Neutrophil (primary cell): ENCODE data around the gene TMEM132E.
A peak's percentile ranks its signal among the peaks of the same experiment; 100 is the strongest.

ENCODE experiments used
- H3K27ac ChIP-seq: fragments of 200-600 bp; sonication (generic); 2 replicates; pipeline ENCODE4 v1.5.1; 2016; ENCODE audit warnings: mild to moderate bottlenecking, moderate library complexity
- H3K27me3 ChIP-seq: fragments of 200-600 bp; sonication (generic); 2 replicates; pipeline ENCODE4 v1.6.0; 2016; ENCODE audit warnings: mild to moderate bottlenecking
- H3K36me3 ChIP-seq: fragments of 200-600 bp; sonication (generic); 2 replicates; pipeline ENCODE4 v1.5.1; 2017
- H3K4me1 ChIP-seq, 2 experiments: fragments of 200-600 bp in 1 of 2; sonication (generic) in 1 of 2; 1 replicate in 1 of 2; 2 replicates in 1 of 2; pipeline versions ENCODE4 v1.5.1 to v1.6.1; 2013 to 2016; ENCODE audit warnings: low read depth in 1 of 2, low read length in 1 of 2, mild to moderate bottlenecking in 1 of 2, moderate library complexity in 1 of 2; ENCODE audit not compliant: control insufficient read depth in 1 of 2, insufficient read depth in 1 of 2
- H3K4me3 ChIP-seq, 2 experiments: fragments of 200-600 bp in 1 of 2; sonication (generic) in 1 of 2; 1 replicate in 1 of 2; 2 replicates in 1 of 2; pipeline ENCODE4 v1.5.1; 2013 to 2016; ENCODE audit warnings: low read depth in 1 of 2, low read length in 1 of 2, mild to moderate bottlenecking in 1 of 2, moderate library complexity in 1 of 2
- H3K9me3 ChIP-seq: fragments of 200-600 bp; sonication (generic); 2 replicates; pipeline ENCODE4 v1.5.1; 2016
- CTCF ChIP-seq: fragments of 200-600 bp; sonication (generic); IDR thresholded peaks from 2 replicates; pipeline ENCODE4 v1.5.1; 2016; ENCODE audit warnings: antibody characterized with exemption

Gene TMEM132E

DNA sequence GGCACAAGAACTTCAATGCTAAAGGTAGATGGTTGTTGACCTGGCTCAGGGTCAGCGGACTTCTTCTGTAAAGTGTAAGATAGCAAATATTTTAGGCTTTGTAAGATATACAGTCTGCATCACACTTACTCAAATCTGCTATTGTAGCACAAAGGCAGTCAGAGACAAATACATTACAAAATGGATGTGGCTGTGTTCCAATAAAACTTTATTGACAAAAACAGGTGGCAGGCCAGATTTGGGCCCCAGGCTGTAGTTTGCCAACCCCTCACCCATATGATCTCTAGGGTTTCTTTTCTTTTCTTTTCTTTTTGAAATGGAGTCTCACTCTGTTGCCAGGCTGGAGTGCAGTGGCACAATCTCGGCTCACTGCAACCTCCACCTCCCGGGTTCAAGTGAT lies 39.5 kb upstream of the TMEM132E start:
- TF ChIP-seq CTCF, result no peak
- H3K27ac ChIP-seq, result no peak overlapping the region
- peaks cover 72% of the 10 kb centered on the region for H3K27me3 ChIP-seq
- H3K9me3 ChIP-seq, result no peaks in the 10 kb centered on the region
- H3K4me3 ChIP-seq, result no peak overlapping the region
- no peaks in the 10 kb centered on the region for H3K4me1 ChIP-seq
- no peaks in the 10 kb centered on the region for H3K36me3 ChIP-seq

GRCh38 chr17:34542700-34543336 lies 36.6 kb upstream of the TMEM132E start:
- H3K36me3 ChIP-seq, result no peaks in the 10 kb centered on the region
- no peak overlapping the region for H3K27ac ChIP-seq
- no peaks in the 10 kb centered on the region for H3K9me3 ChIP-seq
- no peaks in the 10 kb centered on the region for H3K4me1 ChIP-seq
- peak; percentile 74 for TF ChIP-seq CTCF
- H3K4me3 ChIP-seq, result no peak overlapping the region
- peaks cover 62% of the 10 kb centered on the region for H3K27me3 ChIP-seq

DNA sequence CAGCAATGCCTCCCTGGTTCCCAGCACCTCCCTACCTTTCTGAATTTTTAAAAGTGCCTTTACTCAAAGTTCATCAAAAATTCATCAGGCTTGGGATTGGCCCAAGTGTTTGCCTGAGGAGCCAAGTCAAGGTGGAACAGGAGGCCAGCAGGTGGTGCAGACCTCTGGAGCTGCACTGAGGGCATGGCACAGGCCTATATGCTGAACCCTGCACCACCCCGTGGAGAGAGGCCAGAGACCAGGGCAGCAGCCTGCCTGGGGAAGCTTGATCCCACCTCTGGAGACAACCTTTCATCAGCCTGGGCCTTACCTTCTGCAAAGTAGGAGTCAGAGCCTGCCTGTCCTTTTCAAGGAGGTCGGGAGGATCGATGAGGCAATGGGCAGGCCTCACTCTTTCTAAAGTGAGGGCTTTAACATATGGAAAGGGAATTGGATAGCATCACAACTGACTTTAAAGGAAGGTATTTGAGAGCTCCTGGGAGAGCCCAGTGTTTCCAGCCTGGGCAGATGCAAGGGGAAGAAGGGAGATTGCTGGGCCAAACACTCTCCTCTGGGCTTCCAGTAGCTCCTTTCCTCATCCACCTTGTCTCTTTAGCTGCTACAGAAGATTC lies 31.8 kb upstream of the TMEM132E start:
- H3K4me1 ChIP-seq, result no peaks in the 10 kb centered on the region
- H3K36me3 ChIP-seq, result no peaks in the 10 kb centered on the region
- H3K4me3 ChIP-seq, result no peak overlapping the region
- H3K27ac ChIP-seq, result no peak overlapping the region
- TF ChIP-seq CTCF, result no peak
- peaks cover 80% of the 10 kb centered on the region for H3K27me3 ChIP-seq
- H3K9me3 ChIP-seq, result no peaks in the 10 kb centered on the region

DNA sequence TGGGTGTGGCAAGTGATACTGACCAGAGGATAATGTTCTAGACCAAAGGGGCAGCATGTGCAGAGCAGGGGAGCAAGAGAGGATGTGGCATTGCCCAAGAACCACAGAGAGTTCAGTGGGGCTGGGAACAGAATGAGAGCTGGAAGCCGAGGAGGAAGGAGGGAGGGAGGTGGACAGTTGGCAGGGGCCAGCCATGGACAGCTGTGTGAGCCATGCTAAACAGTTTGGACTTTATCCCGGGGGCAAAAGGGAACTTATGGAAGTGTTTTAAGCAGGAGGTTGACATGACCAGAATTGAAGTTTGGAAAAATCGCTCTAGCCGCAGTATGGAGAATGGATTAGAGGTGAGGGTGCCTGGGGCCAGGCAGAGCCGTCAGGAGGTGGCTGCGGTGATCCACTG lies 29.4 kb upstream of the TMEM132E start:
- no peak for TF ChIP-seq CTCF
- no peaks in the 10 kb centered on the region for H3K4me1 ChIP-seq

GRCh38 chr17:34553907-34554306 lies 25.5 kb upstream of the TMEM132E start:
- Histone ChIP-seq H3K9me3 (no peaks in the 10 kb centered on the region), H3K27ac (no peak overlapping the region), H3K36me3 (no peaks in the 10 kb centered on the region), H3K27me3 (peaks cover 84% of the 10 kb centered on the region), H3K4me3 (no peak overlapping the region), H3K4me1 (no peaks in the 10 kb centered on the region)
- TF ChIP-seq CTCF, result no peak

More for the DNA sequence above, 29.4 kb upstream of the TMEM132E start:
- Histone ChIP-seq H3K4me3 (no peak overlapping the region), H3K9me3 (no peaks in the 10 kb centered on the region), H3K27me3 (peaks cover 79% of the 10 kb centered on the region), H3K27ac (no peak overlapping the region), H3K36me3 (no peaks in the 10 kb centered on the region)
